Activated T-cell treated with anti-CD3 and anti-CD28 coated beads for 24 hours (primary cell): ENCODE data around the gene DUS2.

Experiments
- DNase-seq: peaks from one replicate; pipeline ENCODE4 v3.0.0-alpha.2; 2020; ENCODE audit warnings: low read depth

Gene DUS2

GRCh38 chr16:68126395-68126794 lies 103.3 kb downstream of the DUS2 start:
- DNase-seq = no peak

- no peak for DNase-seq
Measured at GRCh38 chr16:68128577-68129305, 105.7 kb downstream of the DUS2 start.
